NCI-H345 (cell line): ENCODE measurements around the gene ERC2.
A peak's percentile ranks its signal among the peaks of the same experiment; 100 is the strongest.

Experiments
- DNase-seq: peaks from one replicate; lab custom pipeline; 2025; lab: John Stamatoyannopoulos, UW

The ERC2 gene

DNA sequence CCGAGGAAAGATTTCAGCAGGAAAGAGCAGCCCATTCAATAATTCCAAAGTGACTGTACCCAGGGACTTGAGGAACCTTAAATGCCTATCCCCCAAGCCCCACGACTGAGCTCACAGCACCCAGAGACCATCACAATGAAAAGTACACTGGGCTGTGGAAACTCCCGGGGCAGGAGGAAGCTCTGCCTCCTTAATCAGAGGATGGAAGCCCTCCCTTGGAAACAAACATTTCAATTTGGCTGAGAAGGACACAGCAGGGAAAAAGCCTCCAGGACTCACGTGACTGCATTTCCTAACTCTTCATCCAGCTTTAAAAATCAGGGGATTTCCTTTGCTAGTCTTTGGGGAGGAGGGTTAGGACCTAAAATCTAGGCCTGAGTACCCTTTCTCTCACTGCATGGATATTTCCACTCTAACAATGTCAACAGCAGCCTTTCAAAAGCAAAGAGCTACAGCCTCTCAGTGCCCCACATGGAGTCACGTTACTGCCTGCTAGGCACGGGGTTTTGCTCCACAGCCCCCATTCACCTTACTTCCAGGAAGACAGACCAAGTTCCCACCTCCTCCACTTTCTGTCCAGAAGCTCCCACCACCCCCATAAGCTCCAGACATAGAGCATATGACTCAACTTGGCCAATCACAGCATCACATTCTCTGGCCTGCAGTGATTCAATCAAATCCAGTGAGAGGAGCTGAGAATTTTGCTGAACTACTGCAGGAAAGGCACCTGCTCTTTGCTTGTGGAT, 912.2 kb downstream of the ERC2 start:
- no peak for DNase-seq

DNA sequence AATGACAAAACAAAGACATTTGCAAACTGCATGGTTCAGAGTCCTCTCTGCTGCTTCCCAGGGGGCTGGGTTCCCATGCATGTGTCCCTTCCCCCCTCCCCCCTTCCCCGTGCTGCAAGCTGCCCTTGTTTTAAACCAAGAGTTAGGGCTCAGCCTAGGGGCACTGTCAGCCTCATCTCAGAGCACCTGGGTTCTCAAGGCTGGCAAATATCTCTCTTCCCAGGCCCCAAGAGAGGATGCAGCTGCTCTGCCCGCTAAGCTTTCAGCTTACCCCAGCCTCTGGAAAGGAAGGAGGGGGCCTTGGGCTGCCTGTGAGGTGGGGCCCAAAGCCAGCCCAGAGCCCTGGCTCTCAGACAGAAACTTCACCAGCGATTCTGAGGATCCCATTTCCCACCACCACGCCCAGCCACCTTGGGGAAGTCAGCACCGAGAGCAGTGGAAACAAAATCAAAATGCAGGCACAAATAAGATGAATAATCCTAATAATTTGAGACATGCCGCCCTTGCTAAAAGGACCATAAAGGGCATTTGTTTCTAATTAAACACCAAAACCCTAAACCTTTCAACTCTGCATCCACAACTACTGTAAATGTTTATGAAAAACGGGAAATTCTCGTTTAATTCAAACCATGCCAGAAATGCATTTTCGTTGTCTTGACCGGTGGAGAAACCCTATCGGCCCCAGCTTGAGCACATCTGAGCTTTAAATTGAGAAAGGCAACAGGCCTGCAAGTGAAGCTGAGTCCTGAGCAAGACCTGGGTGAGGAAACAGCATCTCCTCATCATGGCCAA, 913.4 kb downstream of the ERC2 start:
- no peak for DNase-seq

DNA sequence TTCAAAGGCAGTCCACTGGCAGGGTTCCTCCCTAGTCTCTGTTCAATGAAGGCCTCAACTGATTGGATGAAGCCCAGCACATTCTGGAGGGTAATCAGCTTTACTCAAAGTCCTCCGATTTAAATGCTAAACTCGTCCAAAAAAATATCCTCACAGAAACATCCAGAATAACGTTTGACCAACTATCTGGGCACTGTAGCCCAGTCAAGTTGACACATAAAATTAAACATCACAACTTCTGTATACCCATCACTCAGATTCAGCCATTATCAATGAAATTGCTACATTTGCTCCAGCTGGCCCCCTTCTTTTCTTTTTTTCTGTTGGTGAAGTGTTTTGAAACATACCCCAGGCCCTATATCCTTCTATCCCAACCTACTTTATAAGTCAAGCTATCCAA, 916.6 kb downstream of the ERC2 start:
- DNase-seq, result no peak

DNA sequence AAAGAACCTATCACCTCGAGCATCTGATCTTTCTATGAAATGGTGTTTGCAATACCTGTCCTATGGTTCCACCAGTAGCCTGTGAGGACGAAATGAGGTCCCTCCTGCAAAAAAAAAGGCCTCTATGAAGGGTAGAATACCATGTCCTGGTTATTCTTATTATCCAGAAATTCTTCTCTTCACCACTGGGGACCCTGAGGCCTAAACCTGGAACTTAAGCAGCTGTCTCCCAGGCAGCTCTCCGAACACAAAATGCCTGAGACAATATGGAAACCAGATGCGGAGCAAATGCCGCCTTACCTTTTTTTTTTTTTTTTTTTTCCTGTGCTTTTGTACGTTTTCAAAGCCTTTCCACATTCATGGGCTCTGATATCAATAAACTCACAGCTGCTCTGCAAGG, 919.1 kb downstream of the ERC2 start:
- no peak for DNase-seq

DNA sequence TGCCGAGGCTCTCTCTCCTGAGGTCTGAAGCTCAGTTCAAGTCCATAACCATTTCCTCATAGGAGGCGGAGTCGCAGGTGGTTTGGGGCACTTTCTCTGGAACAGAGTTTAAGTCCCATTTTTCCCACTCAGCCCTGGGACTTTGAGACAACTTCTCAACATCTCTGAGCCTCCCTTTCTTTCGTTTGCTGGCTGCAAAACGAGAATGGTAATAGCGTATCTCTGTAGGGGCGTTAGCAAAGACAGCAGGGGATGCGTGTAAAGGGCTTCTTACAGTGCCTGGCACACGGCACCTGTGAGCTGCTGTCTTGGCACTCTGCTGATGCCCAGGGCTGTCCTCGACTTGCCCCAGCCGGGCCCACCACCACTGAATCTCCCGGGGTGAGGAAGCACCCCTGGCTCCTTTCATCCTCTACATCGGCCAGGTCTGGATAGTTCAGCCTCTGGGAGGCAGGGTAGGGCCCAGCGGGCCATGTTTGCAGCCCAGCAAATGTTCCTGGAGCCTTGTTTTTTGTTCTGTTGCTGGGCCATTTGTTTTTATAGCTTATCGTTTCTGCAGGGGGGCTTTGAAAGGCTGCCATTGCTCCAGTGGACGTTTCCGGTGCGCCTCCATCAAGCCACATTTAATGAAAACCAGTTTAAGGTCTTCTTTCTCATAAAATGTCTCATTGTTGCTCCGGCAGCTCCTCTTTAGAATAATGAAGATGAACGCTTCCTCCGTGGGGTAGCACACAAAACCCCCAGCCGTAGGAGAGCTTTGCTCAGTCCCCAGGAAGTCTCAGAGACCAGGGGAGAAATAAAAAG, 921.2 kb downstream of the ERC2 start:
- DNase-seq, result peak; percentile 27

DNA sequence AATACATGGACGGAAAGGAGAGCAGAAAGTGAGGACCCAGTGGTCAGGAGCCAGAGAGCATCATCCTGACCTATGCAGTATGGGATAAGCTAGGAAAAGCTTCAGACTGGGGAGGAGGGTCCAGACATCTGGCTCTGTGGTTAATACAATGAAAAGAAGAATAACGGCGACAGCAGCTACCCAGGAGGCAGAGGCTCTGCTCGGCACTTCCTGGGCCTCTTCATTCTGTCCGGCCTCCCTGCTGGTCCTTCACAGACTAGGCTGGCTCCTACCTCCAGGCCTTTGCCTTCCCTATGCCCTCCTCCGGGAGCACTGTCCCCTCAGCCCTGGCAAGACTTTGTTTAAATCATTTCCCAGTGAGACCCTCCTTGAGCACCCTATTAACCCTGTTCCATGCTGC, 922.3 kb downstream of the ERC2 start:
- no peak for DNase-seq

DNA sequence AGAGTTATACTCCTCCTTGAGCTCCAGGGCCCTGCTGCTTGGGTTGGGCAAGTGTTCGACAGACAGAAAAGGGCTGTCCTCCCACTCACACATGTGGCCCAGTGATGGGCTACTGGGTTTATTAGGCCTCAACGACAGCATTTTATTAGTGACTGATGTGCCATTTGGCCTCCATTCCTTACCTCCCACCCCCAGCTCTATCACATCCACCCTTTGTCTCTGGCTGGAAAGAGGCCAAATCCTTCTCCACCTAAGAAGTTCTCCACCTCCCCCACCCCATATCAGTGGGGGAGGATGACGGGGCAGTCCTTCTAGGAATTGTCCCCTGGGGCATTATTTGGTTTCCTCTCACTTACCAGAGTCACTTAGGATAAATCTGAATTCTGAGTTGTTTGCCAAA, 924.0 kb downstream of the ERC2 start:
- DNase-seq, result no peak

DNA sequence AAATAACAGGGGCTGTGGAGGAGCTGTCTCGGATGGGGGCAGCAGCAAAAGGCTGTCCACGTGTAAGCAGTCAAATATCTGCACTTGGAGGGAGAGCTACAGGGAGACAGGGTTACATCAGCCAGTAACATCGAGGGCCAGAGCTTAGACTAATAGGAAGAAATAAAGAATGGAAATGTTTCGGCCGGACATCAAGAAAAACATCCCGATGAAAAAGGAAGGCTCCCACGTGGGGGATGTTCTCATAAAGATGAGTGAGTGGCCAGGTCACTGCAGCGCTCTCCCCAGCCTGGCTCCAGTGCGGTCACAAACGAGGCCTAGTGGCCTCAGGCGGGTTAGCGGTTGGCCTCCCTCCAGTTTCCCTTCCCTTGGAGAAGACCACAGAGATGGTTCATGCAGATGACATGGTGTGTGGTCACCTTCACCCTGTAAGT, 925.1 kb downstream of the ERC2 start:
- DNase-seq, result no peak

DNA sequence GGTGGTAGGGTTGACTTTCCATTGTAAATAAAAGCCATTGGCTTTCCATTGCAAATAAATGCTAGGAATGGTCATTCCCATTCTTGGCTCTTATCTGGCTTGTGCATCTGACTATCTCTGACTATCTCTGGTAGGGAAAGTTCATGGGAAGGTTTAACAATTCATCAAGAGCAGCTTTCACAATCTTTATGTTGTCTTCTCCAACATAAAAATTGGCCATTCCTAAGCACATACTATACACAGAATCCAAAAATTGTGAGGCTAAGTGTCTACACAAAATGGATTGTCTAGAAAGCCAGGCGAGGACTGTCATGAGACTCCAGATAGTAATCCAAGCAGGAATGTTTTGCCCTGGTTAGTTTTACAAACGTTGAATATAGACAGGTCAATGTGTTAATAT, 926.8 kb downstream of the ERC2 start:
- DNase-seq, result no peak

DNA sequence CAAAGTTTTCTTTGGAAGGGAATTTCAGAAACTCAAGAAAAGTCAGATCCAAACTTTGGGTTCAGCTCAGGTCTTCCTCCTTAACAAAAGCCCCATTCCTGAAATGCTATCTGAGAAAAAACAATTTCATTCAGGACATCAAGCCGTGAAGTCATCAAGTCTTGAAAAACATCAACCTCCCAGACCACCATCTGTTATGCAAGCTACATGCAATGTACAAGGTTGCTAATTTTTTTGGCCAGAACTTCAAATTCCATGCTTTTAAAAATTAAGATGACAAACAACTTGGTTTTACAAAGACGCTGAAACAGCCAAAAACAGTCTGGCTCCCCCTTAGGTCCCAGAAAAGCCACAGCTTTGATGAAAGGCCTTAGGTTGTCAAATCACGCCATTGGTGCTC, 927.3 kb downstream of the ERC2 start:
- no peak for DNase-seq

DNA sequence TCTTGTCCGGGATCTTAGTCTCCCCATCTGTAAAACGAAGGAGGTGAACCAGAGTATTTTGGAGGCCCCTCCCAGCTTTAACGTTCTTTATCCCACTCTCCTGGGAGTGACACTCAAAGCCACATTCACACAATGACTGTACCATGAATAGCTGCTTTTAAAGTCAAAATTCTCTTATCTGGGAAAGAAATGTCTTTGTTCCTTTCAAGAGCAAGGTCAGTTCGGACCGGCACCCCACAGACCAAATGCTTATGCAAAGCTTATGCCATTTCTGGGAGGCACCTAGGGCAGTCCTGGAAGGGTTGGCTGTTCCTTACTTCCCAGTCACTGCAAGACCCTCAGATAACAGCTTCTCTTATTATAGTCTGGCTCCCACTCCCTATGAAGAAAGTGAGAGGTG, 927.7 kb downstream of the ERC2 start:
- no peak for DNase-seq

DNA sequence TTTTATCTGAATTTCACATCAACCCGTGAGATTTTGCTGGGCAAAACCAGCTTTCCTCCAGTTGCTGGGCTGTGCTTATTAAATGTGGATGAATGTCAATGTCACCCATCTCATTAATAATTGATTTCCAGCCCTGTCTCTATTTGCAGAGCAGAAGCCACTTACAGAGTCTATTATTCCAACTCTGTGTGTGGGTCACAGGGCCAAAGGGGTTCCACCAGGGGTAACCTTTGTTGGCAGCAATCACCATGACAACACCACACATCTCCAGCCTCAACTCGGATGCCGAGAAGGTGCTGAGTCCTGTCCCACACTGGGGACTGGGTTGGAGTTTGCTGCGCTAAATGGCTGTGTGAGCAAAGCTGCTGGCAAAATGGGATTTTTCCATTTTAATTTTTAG, 930.1 kb downstream of the ERC2 start:
- DNase-seq, result no peak

DNA sequence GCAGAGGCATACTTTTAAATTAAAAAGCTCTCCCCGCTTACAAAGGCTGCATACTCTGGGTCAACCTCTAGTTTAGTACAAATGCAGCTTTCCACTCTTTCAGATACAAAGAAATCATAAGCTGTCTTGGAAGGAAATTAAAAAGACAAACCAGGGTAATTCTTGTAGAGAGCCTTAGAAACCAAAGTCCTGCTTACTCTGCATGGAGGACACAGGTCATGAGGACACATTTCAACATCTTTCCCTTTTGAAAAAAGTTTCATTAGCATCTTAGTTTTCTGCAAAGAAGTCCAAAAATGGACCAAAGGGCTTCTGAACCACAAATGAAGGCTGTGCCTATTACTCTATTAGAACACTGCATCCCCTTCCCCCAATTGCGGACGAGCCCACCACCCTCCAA, 930.7 kb downstream of the ERC2 start:
- DNase-seq, result no peak

DNA sequence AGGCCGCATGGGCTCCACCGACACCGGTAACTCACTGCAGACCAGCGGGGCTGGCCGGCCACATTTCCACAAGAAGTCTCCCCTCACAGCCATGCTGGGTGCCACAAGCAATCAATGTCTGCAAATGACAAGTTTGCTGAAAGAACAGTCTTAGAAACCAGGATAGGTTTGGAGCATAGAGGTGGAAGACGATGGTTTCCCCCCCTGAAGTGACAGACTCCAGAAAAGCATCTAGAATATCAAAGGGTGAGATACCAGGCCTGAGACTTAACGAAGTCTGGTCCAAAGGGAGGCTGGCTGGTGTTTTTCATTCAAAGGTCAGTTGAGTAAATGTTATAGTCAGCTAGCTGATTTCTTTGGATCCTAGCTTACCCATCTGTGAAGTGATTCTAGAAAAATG, 931.1 kb downstream of the ERC2 start:
- no peak for DNase-seq

DNA sequence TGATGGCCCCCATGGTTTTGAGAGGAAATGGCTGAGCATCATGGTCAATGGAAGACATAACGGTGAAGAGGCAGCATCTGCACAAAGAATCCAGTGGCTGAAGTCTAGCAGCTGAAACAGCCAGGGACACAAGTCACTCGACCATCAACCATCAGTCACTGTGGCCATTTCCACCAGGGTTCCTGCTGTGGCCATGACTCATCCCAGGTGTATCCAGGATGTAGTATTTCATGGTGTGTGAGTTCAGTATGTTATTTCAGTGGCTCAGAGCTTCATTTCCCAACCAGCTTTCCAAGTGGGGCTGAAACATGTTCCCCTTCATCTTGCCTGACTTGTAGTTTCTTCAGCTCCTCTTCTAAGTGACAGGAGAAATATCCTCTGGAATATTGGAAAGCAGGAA, 933.4 kb downstream of the ERC2 start:
- no peak for DNase-seq

DNA sequence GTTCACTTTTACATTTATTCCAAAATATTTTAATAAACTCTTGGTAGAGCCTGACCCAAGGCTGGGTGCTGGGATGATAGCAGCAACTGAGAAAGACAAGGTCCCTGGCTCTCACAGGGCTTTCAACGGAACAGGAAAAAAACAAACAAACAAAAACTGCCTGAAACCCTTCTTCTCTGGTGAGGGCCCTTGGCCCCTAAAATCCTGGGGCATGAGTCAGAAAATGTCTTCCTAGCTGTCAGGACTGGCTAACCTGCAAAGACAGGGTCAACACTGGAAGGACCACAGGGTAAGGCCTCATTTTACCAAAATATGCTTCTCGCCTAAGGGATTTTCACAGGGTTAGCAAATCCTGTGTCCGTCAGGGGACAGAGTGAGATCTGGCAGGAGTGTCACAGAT, 935.5 kb downstream of the ERC2 start:
- no peak for DNase-seq

DNA sequence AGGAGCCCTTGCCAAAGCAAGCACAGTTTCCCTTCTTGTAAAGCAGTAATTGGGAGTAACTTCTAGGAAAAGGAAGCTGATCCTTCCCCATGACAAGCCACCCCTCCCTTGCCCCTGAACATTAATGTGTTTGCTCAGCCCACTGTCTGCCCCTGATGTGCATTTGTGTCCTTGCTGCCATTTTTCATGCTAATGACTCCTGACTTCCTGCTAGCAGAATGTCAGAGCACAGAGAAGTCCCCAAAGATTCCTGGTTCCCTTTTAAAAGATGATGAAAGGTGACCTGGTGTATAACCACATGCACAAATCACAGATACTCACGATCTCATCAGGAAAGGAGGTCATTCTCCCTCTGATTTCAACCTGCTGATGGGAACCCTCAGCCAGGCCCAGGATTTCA, 936.9 kb downstream of the ERC2 start:
- no peak for DNase-seq

DNA sequence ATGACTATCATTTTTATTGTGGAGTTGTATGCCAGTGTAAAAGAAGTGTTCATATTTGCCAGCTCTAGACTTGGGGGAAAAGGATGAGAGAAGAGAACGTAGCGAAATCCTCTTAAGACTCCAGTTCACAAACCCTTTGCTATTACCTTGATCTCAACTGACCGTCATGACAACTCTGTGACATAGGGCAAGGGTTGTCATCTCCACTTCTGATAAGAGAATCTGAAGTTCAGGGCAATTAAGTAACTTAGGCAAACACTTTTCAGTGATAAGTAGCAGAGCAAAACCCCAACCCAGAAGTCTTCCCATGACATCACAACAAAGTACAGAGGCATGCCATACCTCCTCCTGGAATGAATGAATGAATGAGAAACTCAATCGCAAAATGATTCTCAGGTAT, 940.9 kb downstream of the ERC2 start:
- no peak for DNase-seq

DNA sequence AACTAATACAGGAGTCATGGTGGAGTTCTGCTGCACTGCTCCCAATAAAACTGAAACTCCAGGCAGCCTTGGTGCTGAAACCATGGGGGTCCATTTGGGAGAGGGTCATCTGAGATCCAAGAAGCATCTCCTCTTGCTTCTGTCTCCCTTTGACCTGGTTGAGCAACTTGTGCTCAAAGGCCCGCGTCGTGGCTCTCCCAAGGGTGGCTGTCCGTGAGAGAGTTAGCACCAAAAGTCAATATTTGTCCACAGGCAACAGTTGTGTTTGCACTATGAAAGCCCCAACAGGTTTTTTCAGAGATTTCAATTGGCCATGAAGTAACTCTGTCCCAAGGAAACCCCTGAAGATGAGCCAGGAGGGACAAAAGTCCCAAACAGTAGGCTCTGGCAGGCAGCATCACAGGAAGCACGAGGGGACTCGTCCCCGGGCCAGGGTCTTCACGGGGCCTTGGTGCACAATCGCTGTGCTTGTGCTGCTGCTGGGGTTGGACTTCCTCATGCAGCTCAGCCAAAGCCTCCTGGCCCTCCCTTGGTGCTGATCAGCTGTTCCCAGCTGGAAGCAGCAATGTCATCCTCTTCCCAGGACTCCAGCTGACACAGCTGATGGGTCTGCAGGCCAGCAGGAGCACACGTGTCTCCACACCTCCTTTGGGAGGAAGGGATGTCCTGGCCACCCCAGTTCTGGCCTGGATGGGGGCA, 941.8 kb downstream of the ERC2 start:
- DNase-seq, result peak; percentile 67

DNA sequence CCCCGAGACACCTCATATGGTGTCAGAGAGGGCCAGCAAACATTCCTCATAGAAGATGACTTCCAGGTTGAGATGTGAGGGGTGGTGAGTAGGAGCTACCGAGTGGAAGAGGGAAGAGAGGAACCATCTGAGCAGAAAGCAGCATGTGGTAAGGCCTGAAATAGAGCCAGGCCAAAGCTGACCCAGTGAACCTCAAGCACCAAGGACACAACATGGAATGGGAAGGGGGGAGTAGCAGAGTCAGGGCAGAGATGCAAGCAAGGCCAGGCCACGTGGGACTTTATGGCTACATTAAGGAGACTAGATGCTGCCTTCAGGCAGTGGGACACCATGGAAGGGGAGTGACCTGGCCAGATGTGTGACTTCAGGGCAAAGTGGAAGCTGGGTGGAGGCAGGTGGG, 942.8 kb downstream of the ERC2 start:
- DNase-seq, result no peak

DNA sequence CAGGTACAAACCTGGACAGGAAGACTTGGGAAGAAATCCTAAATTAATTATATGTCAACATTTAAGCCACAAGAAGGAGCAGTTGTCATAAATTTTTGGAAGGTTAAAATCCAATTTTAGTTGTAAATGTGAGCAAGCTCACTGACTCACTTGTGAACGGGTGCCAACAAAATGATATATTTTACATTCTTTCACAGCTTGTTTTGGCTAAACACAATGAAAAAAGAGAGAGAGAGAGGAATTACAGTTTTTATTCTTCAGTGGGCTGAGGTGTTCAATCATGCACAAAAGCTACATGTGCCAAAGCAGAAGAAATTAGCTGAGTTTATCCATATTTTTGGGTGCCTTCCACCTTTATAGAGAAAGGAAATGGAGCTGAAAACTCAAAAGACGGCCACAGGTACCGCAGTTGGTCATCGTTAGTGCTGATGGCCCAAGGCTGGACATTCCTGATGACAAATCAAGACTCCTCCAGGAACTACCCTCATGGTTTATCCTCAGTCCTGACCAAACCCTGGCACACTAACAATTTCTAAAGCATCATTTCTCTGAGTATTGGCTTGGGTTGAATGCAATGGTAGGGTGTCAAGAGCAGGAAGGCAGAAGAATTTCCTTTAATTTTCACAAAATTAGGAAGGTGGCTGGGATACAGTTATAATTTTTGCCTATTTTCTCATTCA, 943.6 kb downstream of the ERC2 start:
- no peak for DNase-seq

DNA sequence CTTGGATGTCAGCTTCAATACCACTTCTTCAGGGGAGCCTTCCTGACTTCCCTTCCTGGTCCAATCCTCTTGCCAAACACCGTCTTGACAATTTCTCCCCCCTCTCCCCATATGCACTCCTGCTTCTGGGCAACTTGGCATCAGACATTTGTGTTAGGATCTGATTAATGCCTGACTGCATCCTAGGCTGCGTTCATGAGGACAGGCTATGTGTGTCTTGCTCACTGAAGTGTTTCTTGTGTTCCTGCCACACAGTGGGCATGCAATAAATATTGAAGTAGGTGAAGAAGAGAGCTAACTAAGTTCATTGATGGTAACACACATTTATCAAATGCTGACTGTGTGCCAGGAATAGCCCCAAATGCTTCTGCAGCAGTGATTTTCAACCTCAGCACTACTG, 944.8 kb downstream of the ERC2 start:
- DNase-seq, result no peak
